Activated CD4-positive, alpha-beta T cell treated with anti-CD3 and anti-CD28 coated beads, Interleukin-2, Interleukin-6, amounts not matched to agents 100 ng/mL and 50 ng/mL, durations not matched to agents 16 hours and 8 hours (primary cell): ENCODE measurements around the gene IGLL5.
"Not testable (repeated sequence)": the region's sequence is repeated elsewhere in the genome, so short reads cannot be mapped to it uniquely, and the experiment has no call there.

Experiments used
- DNase-seq: peaks from one replicate; pipeline ENCODE4 v3.0.0-alpha.2; 2020

IGLL5 gene

GRCh38 chr22:22902247-22903001 is 14.8 kb downstream of the IGLL5 start:
- no peak for DNase-seq

- DNase-seq, result no peak
These were observed 15.8 kb downstream of the IGLL5 start for GRCh38 chr22:22903355-22903777.

- DNase-seq, result not testable (repeated sequence)
These were observed 16.2 kb downstream of the IGLL5 start for GRCh38 chr22:22903781-22904192.

- not testable (repeated sequence) for DNase-seq
These were observed 17.1 kb downstream of the IGLL5 start for GRCh38 chr22:22904736-22905135.

GRCh38 chr22:22906391-22906790 is 18.8 kb downstream of the IGLL5 start:
- not testable (repeated sequence) for DNase-seq

- DNase-seq, result no peak
These were observed 19.4 kb downstream of the IGLL5 start for GRCh38 chr22:22906907-22907550.

- no peak for DNase-seq
These were observed 20.2 kb downstream of the IGLL5 start for GRCh38 chr22:22907551-22908494.

GRCh38 chr22:22908495-22908861 is 20.9 kb downstream of the IGLL5 start:
- no peak for DNase-seq

- DNase-seq, result no peak
These were observed 21.5 kb downstream of the IGLL5 start for GRCh38 chr22:22908941-22909604.

- DNase-seq, result no peak
These were observed 22.1 kb downstream of the IGLL5 start for GRCh38 chr22:22909605-22910271.

- no peak for DNase-seq
These were observed 22.9 kb downstream of the IGLL5 start for GRCh38 chr22:22910272-22911240.

- no peak for DNase-seq
These were observed 23.9 kb downstream of the IGLL5 start for GRCh38 chr22:22911327-22912134.

GRCh38 chr22:22912135-22912987 is 24.7 kb downstream of the IGLL5 start:
- DNase-seq, result no peak

- DNase-seq, result no peak
These were observed 25.3 kb downstream of the IGLL5 start for GRCh38 chr22:22912988-22913253.

GRCh38 chr22:22913989-22914388 is 26.4 kb downstream of the IGLL5 start:
- no peak for DNase-seq

- no peak for DNase-seq
These were observed 27.4 kb downstream of the IGLL5 start for GRCh38 chr22:22914726-22915669.

GRCh38 chr22:22915670-22916035 is 28.0 kb downstream of the IGLL5 start:
- no peak for DNase-seq
